ENCODE measurements around the gene IER5. TPM values are rescaled to one million over a fixed set of nuclear protein-coding genes. Genes with fewer than 3 reads are reported as not detected.

IER5 gene
- total and polyA plus RNA-seq, 9 of the 15 experiments (the other 6 are each of a cell fraction or from before 2014, with no cell fraction given), result 2.4 to 32.1 (median 12.0) TPM

DNA sequence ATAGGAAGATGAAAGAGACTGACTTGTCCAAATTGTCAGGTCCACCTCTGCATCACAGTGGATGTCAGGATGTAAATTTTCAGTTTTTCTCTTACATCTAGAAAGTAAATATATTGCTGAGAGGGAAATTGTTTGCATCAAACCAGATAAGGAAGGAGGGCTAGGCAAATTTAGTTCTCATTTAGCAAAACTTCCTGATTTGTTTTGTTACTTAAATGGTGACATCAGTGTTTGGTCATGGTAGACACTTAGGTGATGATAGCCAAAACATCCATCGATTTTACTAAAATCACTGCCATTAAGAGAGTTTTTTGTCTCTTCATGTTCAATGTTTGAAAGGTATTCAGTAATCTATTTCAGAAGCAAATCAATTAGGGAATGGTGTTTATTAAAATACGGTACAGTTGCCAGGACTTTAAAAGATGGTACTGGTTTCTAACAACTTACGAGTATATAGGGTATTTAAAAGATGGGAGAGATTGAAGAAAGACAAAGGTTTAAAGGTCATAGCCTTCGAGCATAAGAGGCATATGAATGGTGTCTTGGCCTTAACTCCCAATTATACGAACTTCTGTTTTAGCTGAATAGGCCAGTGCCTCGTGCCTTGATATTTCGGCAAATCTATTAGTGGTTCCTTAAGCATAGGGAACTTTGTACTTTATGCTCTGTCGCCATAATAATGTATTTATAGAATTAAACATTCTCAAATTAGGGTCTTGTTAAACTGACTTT lies 3.0 kb downstream of the IER5 start (continued):
- TF ChIP-seq, protein P1, sequence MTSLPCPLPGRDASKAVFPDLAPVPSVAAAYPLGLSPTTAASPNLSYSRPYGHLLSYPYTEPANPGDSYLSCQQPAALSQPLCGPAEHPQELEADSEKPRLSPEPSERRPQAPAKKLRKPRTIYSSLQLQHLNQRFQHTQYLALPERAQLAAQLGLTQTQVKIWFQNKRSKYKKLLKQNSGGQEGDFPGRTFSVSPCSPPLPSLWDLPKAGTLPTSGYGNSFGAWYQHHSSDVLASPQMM (CRISPR knock-in tag; IDR thresholded peaks at IDR 0.05), result no peak
- TF ChIP-seq ZNF668 (CRISPR knock-in tag; IDR thresholded peaks at IDR 0.05) (no peak), CHD2 (IDR thresholded peaks at IDR 0.05; ENCODE audit: low read depth, low read length) (no peak), SAFB (IDR thresholded peaks at IDR 0.05; ENCODE audit: borderline replicate concordance, low read depth, low read length) (no peak), ZNF232 (CRISPR knock-in tag; IDR thresholded peaks at IDR 0.05) (no peak), CAMTA2 (CRISPR knock-in tag; conservative IDR thresholded peaks at IDR 0.05) (no peak), ZBTB17 (CRISPR knock-in tag; IDR thresholded peaks at IDR 0.05) (no peak), ILK (tag; IDR thresholded peaks at IDR 0.05; ENCODE audit: borderline replicate concordance, low read depth) (no peak)
- TF ChIP-seq, protein P2, sequence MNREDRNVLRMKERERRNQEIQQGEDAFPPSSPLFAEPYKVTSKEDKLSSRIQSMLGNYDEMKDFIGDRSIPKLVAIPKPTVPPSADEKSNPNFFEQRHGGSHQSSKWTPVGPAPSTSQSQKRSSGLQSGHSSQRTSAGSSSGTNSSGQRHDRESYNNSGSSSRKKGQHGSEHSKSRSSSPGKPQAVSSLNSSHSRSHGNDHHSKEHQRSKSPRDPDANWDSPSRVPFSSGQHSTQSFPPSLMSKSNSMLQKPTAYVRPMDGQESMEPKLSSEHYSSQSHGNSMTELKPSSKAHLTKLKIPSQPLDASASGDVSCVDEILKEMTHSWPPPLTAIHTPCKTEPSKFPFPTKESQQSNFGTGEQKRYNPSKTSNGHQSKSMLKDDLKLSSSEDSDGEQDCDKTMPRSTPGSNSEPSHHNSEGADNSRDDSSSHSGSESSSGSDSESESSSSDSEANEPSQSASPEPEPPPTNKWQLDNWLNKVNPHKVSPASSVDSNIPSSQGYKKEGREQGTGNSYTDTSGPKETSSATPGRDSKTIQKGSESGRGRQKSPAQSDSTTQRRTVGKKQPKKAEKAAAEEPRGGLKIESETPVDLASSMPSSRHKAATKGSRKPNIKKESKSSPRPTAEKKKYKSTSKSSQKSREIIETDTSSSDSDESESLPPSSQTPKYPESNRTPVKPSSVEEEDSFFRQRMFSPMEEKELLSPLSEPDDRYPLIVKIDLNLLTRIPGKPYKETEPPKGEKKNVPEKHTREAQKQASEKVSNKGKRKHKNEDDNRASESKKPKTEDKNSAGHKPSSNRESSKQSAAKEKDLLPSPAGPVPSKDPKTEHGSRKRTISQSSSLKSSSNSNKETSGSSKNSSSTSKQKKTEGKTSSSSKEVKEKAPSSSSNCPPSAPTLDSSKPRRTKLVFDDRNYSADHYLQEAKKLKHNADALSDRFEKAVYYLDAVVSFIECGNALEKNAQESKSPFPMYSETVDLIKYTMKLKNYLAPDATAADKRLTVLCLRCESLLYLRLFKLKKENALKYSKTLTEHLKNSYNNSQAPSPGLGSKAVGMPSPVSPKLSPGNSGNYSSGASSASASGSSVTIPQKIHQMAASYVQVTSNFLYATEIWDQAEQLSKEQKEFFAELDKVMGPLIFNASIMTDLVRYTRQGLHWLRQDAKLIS (CRISPR knock-in tag; IDR thresholded peaks at IDR 0.05), result peak; percentile 91; the same call in 1 of the 2 replicates
- TF ChIP-seq, protein P3, sequence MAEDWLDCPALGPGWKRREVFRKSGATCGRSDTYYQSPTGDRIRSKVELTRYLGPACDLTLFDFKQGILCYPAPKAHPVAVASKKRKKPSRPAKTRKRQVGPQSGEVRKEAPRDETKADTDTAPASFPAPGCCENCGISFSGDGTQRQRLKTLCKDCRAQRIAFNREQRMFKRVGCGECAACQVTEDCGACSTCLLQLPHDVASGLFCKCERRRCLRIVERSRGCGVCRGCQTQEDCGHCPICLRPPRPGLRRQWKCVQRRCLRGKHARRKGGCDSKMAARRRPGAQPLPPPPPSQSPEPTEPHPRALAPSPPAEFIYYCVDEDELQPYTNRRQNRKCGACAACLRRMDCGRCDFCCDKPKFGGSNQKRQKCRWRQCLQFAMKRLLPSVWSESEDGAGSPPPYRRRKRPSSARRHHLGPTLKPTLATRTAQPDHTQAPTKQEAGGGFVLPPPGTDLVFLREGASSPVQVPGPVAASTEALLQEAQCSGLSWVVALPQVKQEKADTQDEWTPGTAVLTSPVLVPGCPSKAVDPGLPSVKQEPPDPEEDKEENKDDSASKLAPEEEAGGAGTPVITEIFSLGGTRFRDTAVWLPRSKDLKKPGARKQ (CRISPR knock-in tag; IDR thresholded peaks at IDR 0.05), result 0 out of 2 replicates have a peak, but pooled peaks have one; percentile 64
- TF ChIP-seq, protein P4, sequence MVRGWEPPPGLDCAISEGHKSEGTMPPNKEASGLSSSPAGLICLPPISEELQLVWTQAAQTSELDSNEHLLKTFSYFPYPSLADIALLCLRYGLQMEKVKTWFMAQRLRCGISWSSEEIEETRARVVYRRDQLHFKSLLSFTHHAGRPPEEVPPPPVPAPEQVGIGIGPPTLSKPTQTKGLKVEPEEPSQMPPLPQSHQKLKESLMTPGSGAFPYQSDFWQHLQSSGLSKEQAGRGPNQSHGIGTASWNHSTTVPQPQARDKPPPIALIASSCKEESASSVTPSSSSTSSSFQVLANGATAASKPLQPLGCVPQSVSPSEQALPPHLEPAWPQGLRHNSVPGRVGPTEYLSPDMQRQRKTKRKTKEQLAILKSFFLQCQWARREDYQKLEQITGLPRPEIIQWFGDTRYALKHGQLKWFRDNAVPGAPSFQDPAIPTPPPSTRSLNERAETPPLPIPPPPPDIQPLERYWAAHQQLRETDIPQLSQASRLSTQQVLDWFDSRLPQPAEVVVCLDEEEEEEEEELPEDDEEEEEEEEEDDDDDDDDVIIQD (CRISPR knock-in tag; IDR thresholded peaks at IDR 0.05), result no peak
